ENCODE results near the gene FMNL2.

Gene FMNL2

DNA sequence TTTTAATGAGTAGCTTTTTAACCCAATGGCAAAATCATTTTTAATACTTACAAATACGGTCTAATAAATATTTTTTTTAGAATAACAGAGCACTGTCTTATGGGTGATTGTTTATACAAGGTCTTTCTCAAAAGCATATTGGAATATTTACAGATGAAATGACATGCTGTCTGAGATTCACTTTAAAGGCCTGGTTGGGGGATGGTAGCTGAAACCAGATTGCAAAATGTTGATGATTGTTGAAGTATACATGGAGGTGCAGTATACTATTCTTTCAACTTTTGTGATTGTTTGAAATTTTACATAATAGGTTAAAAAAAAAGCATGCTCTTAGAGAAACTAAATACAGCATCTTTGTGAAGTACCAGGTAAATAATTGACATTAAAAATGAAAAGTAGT, 111.2 kb downstream of the FMNL2 start:
- no peak overlapping the region for H3K4me3 ChIP-seq (ENCODE audit: control insufficient read depth, low read depth, low read length)
- no peak for DNase-seq (ENCODE audit: low read depth)
- TF ChIP-seq, protein P1, sequence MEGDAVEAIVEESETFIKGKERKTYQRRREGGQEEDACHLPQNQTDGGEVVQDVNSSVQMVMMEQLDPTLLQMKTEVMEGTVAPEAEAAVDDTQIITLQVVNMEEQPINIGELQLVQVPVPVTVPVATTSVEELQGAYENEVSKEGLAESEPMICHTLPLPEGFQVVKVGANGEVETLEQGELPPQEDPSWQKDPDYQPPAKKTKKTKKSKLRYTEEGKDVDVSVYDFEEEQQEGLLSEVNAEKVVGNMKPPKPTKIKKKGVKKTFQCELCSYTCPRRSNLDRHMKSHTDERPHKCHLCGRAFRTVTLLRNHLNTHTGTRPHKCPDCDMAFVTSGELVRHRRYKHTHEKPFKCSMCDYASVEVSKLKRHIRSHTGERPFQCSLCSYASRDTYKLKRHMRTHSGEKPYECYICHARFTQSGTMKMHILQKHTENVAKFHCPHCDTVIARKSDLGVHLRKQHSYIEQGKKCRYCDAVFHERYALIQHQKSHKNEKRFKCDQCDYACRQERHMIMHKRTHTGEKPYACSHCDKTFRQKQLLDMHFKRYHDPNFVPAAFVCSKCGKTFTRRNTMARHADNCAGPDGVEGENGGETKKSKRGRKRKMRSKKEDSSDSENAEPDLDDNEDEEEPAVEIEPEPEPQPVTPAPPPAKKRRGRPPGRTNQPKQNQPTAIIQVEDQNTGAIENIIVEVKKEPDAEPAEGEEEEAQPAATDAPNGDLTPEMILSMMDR (conservative IDR thresholded peaks at IDR 0.05; ENCODE audit: control insufficient read depth, insufficient read depth, low read depth, low read length), result no peak

DNA sequence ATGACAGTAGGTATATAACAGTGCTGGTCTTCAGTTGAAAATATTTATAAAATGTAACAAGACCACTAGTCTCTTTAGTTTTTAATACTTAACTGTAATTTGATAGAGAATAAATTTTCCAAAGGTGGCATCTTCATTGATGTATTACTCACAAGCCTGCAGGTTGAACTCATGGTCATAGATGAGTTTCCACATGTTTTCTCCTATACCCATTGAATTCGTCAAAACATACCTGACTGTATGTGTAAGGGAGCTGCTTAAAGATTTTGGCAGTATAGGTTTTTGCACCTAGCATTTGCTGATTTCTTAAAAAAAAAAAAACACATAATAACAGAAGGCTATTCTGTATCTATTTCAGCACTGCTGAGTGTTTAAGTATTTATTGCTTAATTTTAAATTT, 112.9 kb downstream of the FMNL2 start:
- TF ChIP-seq, protein P1 (conservative IDR thresholded peaks at IDR 0.05; ENCODE audit: control insufficient read depth, insufficient read depth, low read depth, low read length), result no peak
- DNase-seq (ENCODE audit: low read depth), result no peak
- no peak overlapping the region for H3K4me3 ChIP-seq (ENCODE audit: control insufficient read depth, low read depth, low read length)

DNA sequence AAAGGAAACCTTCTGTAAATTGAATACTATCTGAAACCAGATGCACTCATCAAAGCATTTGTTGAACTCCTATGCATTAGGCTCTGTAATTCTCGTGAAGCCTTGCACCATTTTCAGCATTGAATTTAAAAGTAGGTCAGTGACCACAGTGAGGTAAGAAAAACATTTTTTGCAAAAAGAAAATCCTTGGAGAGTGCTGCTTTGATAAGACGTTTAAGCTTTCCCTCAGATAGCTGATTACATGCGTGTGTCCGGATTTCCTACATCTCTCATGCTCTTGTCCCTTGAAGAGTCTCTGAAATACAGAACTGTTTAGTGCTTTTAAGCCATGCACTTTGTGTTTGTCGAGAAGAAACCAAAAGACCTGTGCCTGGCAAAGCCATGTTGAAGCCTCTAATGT, 113.6 kb downstream of the FMNL2 start:
- DNase-seq (ENCODE audit: low read depth), result no peak
- TF ChIP-seq, protein P1 (conservative IDR thresholded peaks at IDR 0.05; ENCODE audit: control insufficient read depth, insufficient read depth, low read depth, low read length), result no peak
- H3K4me3 ChIP-seq (ENCODE audit: control insufficient read depth, low read depth, low read length), result no peak overlapping the region

DNA sequence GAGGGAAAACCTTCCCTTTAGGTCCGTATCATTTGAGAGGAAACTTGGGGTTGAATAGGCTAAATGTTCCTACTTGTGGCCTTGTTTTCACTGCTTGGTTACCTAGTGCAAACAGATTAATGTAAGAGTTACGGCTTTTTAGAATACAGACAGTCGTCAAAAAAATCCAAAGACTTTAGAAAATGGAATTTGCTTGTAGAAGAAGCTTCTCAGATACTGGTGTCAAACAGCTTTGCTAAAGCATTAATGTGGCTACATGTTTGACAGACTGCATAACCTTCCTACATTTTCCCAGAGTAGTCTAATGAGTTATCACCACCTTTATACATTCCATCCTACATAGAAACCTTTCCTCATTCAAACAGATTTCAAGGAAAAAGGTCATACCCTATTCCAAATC, 114.6 kb downstream of the FMNL2 start:
- TF ChIP-seq, protein P1 (conservative IDR thresholded peaks at IDR 0.05; ENCODE audit: control insufficient read depth, insufficient read depth, low read depth, low read length), result no peak
- H3K4me3 ChIP-seq (ENCODE audit: control insufficient read depth, low read depth, low read length), result no peak overlapping the region
- no peak for DNase-seq (ENCODE audit: low read depth)

DNA sequence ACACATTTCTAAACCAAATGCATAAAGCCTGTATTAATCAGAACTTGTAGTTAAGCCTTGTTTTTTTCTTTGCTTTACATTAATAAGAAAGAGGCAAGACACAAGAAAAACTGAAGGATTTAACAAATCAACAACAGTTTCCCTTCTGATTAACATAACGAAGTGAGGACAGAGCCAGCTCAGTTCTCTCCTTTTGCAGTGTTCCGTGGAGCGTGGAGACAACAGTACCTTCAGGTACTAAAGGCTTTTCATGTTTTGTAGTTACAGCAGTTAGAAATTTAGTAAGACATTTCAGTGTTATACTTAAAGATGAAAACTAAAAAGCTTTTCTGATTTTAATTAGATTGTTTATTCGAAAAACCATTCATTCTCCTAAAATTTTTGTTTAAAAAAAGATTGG, 115.2 kb downstream of the FMNL2 start:
- TF ChIP-seq, protein P1 (conservative IDR thresholded peaks at IDR 0.05; ENCODE audit: control insufficient read depth, insufficient read depth, low read depth, low read length), result no peak
- no peak overlapping the region for H3K4me3 ChIP-seq (ENCODE audit: control insufficient read depth, low read depth, low read length)
- no peak for DNase-seq (ENCODE audit: low read depth)

DNA sequence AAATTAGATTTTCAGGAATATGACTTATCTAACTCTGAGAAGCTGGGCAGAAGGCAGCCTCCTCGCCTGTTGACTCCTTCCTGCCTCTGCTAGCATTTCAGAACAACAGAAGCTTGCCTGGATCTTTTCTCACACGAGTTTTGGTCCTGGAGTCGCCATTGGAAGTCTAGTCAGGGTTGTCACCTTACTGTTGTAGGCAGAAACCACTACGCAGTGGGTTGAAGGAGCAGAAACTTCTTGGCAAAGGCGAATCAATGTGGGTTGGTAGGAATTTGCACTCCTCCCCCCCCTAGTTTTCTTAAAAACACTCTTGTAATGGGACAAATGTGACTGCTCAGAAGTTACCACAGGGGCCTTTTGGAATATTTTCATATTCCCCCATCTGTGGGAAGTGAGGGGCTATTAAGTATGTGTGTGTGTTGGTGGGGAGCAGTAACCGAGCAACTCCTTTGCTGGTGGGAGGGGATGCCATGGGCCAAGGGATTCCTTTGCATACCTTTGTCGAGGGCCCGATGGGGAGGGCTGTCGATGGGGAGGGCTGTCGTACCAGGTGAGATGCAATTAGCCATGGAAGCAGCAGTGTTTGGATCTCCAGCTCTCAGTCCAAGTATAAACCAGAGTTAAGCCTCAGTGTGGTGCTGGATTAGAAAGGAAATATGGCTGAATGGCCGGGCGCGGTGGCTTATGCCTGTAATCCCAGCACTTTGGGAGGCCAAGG, 117.4 kb downstream of the FMNL2 start:
- TF ChIP-seq, protein P1 (conservative IDR thresholded peaks at IDR 0.05; ENCODE audit: control insufficient read depth, insufficient read depth, low read depth, low read length), result no peak
- DNase-seq (ENCODE audit: low read depth), result no peak
- no peak overlapping the region for H3K4me3 ChIP-seq (ENCODE audit: control insufficient read depth, low read depth, low read length)

All from fibroblast of mammary gland (primary cell).